H9 (cell line): ENCODE measurements around the gene MORC2. TPM values are rescaled to one million over a fixed set of nuclear protein-coding genes. Genes with fewer than 3 reads are reported as not detected.
A peak's percentile ranks its signal among the peaks of the same experiment; 100 is the strongest.

Experiments
- DNase-seq: peaks from one replicate; pipeline ENCODE4 v3.0.0-alpha.2; 2017
- H2AFZ ChIP-seq: one replicate; pipeline ENCODE4 v1.6.1; 2013; ENCODE audit warnings: mild to moderate bottlenecking, low read length, control low read depth, moderate library complexity
- H2AK5ac ChIP-seq: 2 replicates; pipeline ENCODE4 v1.6.1; 2013; ENCODE audit warnings: low read length, control low read depth, mixed read lengths; ENCODE audit not compliant: insufficient read length
- H2BK120ac ChIP-seq: one replicate; pipeline ENCODE4 v1.6.1; 2013; ENCODE audit warnings: low read depth, mild to moderate bottlenecking, low read length, control low read depth, inconsistent platforms; ENCODE audit not compliant: poor library complexity, severe bottlenecking
- H2BK12ac ChIP-seq: 2 replicates; pipeline ENCODE4 v1.6.1; 2013; ENCODE audit warnings: low read length, control low read depth, mixed read lengths, low read depth; ENCODE audit not compliant: insufficient read length
- H2BK15ac ChIP-seq: 2 replicates; pipeline ENCODE4 v1.6.1; 2013; ENCODE audit warnings: low read depth, low read length, control low read depth
- H2BK20ac ChIP-seq: one replicate; pipeline ENCODE4 v1.6.1; 2013; ENCODE audit warnings: low read depth, mild to moderate bottlenecking, low read length, control low read depth, inconsistent platforms; ENCODE audit not compliant: poor library complexity, severe bottlenecking
- H2BK5ac ChIP-seq: 2 replicates; pipeline ENCODE4 v1.6.1; 2013; ENCODE audit warnings: low read length, control low read depth, mixed read lengths; ENCODE audit not compliant: insufficient read length
- H3K14ac ChIP-seq: 2 replicates; pipeline ENCODE4 v1.6.1; 2013; ENCODE audit warnings: low read length, control low read depth; ENCODE audit not compliant: insufficient read depth
- H3K18ac ChIP-seq: 2 replicates; pipeline ENCODE4 v1.6.1; 2013; ENCODE audit warnings: low read depth, mild to moderate bottlenecking, mixed read lengths, low read length, control low read depth; ENCODE audit not compliant: insufficient read length
- H3K23ac ChIP-seq: 2 replicates; pipeline ENCODE4 v1.6.1; 2013; ENCODE audit warnings: low read length, control low read depth, mixed read lengths, low read depth; ENCODE audit not compliant: insufficient read length
- H3K23me2 ChIP-seq: 2 replicates; pipeline ENCODE4 v1.6.1; 2013; ENCODE audit warnings: low read depth, mild to moderate bottlenecking, mixed read lengths, low read length, control low read depth; ENCODE audit not compliant: insufficient read length, poor library complexity, severe bottlenecking
- H3K27ac ChIP-seq: 2 replicates; pipeline ENCODE4 v1.5.1; 2013; ENCODE audit warnings: low read length, control low read depth, mixed read lengths, low read depth; ENCODE audit not compliant: insufficient read length
- H3K27me3 ChIP-seq: 2 replicates; pipeline ENCODE4 v1.6.1; 2013; ENCODE audit warnings: low read length, control low read depth, inconsistent platforms; ENCODE audit not compliant: insufficient read depth
- H3K4ac ChIP-seq: 2 replicates; pipeline ENCODE4 v1.6.1; 2013; ENCODE audit warnings: low read depth, mild to moderate bottlenecking, control low read depth, inconsistent platforms, low read length, moderate library complexity
- H3K4me1 ChIP-seq: 2 replicates; pipeline ENCODE4 v1.6.1; 2013; ENCODE audit warnings: low read length, control low read depth, inconsistent platforms; ENCODE audit not compliant: insufficient read depth
- H3K4me2 ChIP-seq: 2 replicates; pipeline ENCODE4 v1.6.1; 2013; ENCODE audit warnings: low read length, control low read depth, mixed read lengths; ENCODE audit not compliant: insufficient read length, insufficient read depth
- H3K56ac ChIP-seq: 2 replicates; pipeline ENCODE4 v1.6.1; 2013; ENCODE audit warnings: low read depth, mild to moderate bottlenecking, mixed read lengths, low read length, control low read depth; ENCODE audit not compliant: insufficient read length
- H3K79me1 ChIP-seq: 2 replicates; pipeline ENCODE4 v1.6.1; 2013; ENCODE audit warnings: low read depth, mild to moderate bottlenecking, moderate library complexity, low read length, control low read depth, inconsistent platforms; ENCODE audit not compliant: insufficient read depth, poor library complexity, severe bottlenecking
- H3K79me2 ChIP-seq: 2 replicates; pipeline ENCODE4 v1.6.1; 2013; ENCODE audit warnings: low read length, control low read depth, inconsistent platforms; ENCODE audit not compliant: insufficient read depth
- H3K9ac ChIP-seq: 2 replicates; pipeline ENCODE4 v1.6.1; 2013; ENCODE audit warnings: low read length, control low read depth, mixed read lengths; ENCODE audit not compliant: insufficient read length; ENCODE audit errors: extremely low read depth
- H3K9me3 ChIP-seq: one replicate; pipeline ENCODE4 v1.6.1; 2013; ENCODE audit warnings: low read depth, low read length, inconsistent platforms; ENCODE audit not compliant: control insufficient read depth
- H3T11ph ChIP-seq: one replicate; pipeline ENCODE4 v1.6.1; 2013; ENCODE audit warnings: mild to moderate bottlenecking, low read length, control low read depth, inconsistent platforms
- H4K20me1 ChIP-seq: one replicate; pipeline ENCODE4 v1.6.1; 2013; ENCODE audit not compliant: control insufficient read depth, insufficient read length, insufficient read depth
- H4K5ac ChIP-seq: 2 replicates; pipeline ENCODE4 v1.6.1; 2013; ENCODE audit warnings: low read depth, mild to moderate bottlenecking, mixed read lengths, low read length, control low read depth; ENCODE audit not compliant: insufficient read length
- H4K8ac ChIP-seq: replicated peaks from 2 replicates; pipeline ENCODE4 v1.6.1; 2013; ENCODE audit warnings: low read length, control low read depth, mixed read lengths, low read depth; ENCODE audit not compliant: insufficient read length
- H4K91ac ChIP-seq: 2 replicates; pipeline ENCODE4 v1.6.1; 2013; ENCODE audit warnings: low read depth, mild to moderate bottlenecking, moderate library complexity, mixed read lengths, low read length, control low read depth; ENCODE audit not compliant: insufficient read length
- H3K27ac Mint-ChIP-seq, 3 experiments: 2 replicates in 2 of 3; 3 replicates in 1 of 3; pipeline ENCODE4 v1.8.0; 2020 to 2021; ENCODE audit warnings: mixed read lengths in 3 of 3, mild to moderate bottlenecking in 1 of 3, moderate library complexity in 1 of 3
- H3K27me3 Mint-ChIP-seq: 2 replicates; pipeline ENCODE4 v1.8.0; 2021; ENCODE audit warnings: low read depth, mild to moderate bottlenecking, moderate library complexity, mixed read lengths
- H3K36me3 Mint-ChIP-seq, 3 experiments: 2 replicates in 2 of 3; 3 replicates in 1 of 3; pipeline ENCODE4 v1.8.0; 2020 to 2021; ENCODE audit warnings: low read depth in 3 of 3, mixed read lengths in 3 of 3; ENCODE audit not compliant: insufficient read depth in 1 of 3
- H3K4me1 Mint-ChIP-seq, 2 experiments: 2 replicates each; pipeline ENCODE4 v1.8.0; 2020; ENCODE audit warnings: mixed read lengths in 2 of 2
- H3K4me3 Mint-ChIP-seq, 2 experiments: 2 replicates in 1 of 2; 3 replicates in 1 of 2; pipeline ENCODE4 v1.8.0; 2020 to 2021; ENCODE audit warnings: mild to moderate bottlenecking in 2 of 2, mixed read lengths in 2 of 2, moderate library complexity in 1 of 2
- H3K9me3 Mint-ChIP-seq, 2 experiments: 2 replicates in 1 of 2; 3 replicates in 1 of 2; pipeline ENCODE4 v1.8.0; 2020; ENCODE audit warnings: mild to moderate bottlenecking in 2 of 2, mixed read lengths in 2 of 2, moderate library complexity in 1 of 2
- CTCF ChIP-seq: fragments of 200-600 bp; sonication (generic); conservative IDR thresholded peaks from 3 replicates; pipeline ENCODE4 v1.8.0; 2021; ENCODE audit warnings: antibody characterized with exemption, mild to moderate bottlenecking
- WGBS: extraction: QIAGEN DNeasy Blood & Tissue Kit; methylation state at CpG from one replicate; pipeline ENCODE4 v1.1.7; 2013; ENCODE audit warnings: missing lambda C conversion rate, low lambda C conversion rate, mixed read lengths; ENCODE audit not compliant: insufficient read length; ENCODE audit errors: extremely low coverage; 5-methylcytosine and 5-hydroxymethylcytosine counted together
- total RNA-seq: library from RNA; stranded (reverse); gene quantifications from 2 replicates; pipeline ENCODE4 v1.2.1, GENCODE V29; 2021

MORC2 gene
- total RNA-seq, 1 experiment from 2014 or later, result 37.4 TPM

GRCh38 chr22:30891443-30891755 lies 77.2 kb downstream of the MORC2 start:
- H2BK12ac ChIP-seq, result no peak overlapping the region
- no peaks in the 10 kb centered on the region for H3K79me2 ChIP-seq
- H2BK5ac ChIP-seq, result no peak overlapping the region
- no peaks in the 10 kb centered on the region for H3K79me1 ChIP-seq
- peak overlapping the region; percentile 49 to 86 (median 64); a peak in 3 of 7 replicates for H3K27ac Mint-ChIP-seq
- no peak for TF ChIP-seq CTCF
- no peak overlapping the region for H3K4me3 Mint-ChIP-seq
- no peaks in the 10 kb centered on the region for H3K9me3 ChIP-seq
- no peak overlapping the region for H3K4ac ChIP-seq
- H2AFZ ChIP-seq, result no peak overlapping the region
- H3K4me1 ChIP-seq, result no peaks in the 10 kb centered on the region; the same call in 1 of the 2 replicates
- no peak overlapping the region for H2AK5ac ChIP-seq
- no peak overlapping the region for H3K18ac ChIP-seq
- no peak overlapping the region for H4K91ac ChIP-seq
- no peak overlapping the region for H3K27ac ChIP-seq
- no peak for DNase-seq
- no peaks in the 10 kb centered on the region; a peak in 1 of 5 replicates for H3K9me3 Mint-ChIP-seq
- no peak overlapping the region for H3K4me2 ChIP-seq
- H3K36me3 Mint-ChIP-seq, result peaks cover 5 to 23% (median 7%) of the 10 kb centered on the region in 3 experiments; a peak in 5 of 7 replicates
- H4K20me1 ChIP-seq, result no peaks in the 10 kb centered on the region
- no peaks in the 10 kb centered on the region for H3K27me3 ChIP-seq
- H4K8ac ChIP-seq, result no peak overlapping the region
- peaks cover 25 to 26% of the 10 kb centered on the region in 2 experiments for H3K4me1 Mint-ChIP-seq
- H3K23ac ChIP-seq, result no peak overlapping the region
- no peak overlapping the region for H4K5ac ChIP-seq
- no CpG with 5 or more reads among the region's 8 CpGs for WGBS
- H2BK120ac ChIP-seq, result no peak overlapping the region
- H3K27me3 Mint-ChIP-seq, result no peaks in the 10 kb centered on the region
- H2BK20ac ChIP-seq, result no peak overlapping the region
- H3K14ac ChIP-seq, result no peak overlapping the region; the same call in 1 of the 2 replicates
- no peak overlapping the region for H3T11ph ChIP-seq
- no peaks in the 10 kb centered on the region for H3K23me2 ChIP-seq
- no peak overlapping the region for H2BK15ac ChIP-seq
- no peak overlapping the region for H3K9ac ChIP-seq
- H3K56ac ChIP-seq, result no peak overlapping the region
